Measurements from ENCODE around the gene ZNF274.
A peak's percentile ranks its signal among the peaks of the same experiment; 100 is the strongest.
"Not testable (repeated sequence)": the region's sequence is repeated elsewhere in the genome, so short reads cannot be mapped to it uniquely, and the experiment has no call there.

Gene ZNF274

DNA sequence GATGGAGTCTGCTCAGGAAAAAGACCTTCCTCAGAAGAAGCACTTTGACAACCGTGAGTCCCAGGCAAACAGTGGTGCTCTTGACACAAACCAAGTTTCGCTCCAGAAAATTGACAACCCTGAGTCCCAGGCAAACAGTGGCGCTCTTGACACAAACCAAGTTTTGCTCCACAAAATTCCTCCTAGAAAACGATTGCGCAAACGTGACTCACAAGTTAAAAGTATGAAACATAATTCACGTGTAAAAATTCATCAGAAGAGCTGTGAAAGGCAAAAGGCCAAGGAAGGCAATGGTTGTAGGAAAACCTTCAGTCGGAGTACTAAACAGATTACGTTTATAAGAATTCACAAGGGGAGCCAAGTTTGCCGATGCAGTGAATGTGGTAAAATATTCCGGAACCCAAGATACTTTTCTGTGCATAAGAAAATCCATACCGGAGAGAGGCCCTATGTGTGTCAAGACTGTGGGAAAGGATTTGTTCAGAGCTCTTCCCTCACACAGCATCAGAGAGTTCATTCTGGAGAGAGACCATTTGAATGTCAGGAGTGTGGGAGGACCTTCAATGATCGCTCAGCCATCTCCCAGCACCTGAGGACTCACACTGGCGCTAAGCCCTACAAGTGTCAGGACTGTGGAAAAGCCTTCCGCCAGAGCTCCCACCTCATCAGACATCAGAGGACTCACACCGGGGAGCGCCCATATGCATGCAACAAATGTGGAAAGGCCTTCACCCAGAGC lies 29.6 kb downstream of the ZNF274 start:
- no peak for DNase-seq (ENCODE audit: low read depth)

DNA sequence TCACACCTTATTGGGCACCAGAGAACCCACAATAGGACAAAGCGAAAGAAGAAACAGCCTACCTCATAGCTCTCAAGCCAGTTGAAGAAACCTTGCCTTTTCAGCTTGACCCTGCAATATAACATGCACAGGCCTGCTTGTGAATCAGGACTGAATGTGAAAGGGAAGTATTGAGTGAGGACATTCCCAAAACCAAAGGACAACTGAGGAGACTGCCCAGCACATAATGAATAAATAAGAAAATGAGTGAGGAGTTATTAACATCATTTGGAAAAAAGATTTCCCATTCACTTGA lies 30.2 kb downstream of the ZNF274 start:
- no peak for DNase-seq (ENCODE audit: low read depth)

DNA sequence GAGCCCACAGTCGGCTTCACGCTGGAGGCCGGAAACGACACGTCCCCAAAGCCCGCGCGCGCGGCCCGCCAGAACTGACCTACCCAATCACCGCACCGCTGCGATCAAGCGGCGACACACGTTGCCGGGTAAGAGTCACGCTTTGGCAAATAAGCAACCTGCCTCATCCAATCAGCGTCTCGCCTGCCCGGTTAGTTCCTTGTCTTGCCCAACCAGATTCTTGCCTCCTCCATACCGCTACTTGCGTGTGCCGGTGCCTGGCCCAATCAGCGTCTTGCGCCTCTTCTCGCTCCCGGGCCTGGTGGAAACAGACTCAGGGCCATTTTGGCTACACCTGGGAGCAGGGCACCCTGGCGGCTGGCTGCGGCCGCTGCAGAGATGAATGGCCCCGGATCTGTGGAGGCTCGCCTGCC lies 34.2 kb downstream of the ZNF274 start:
- DNase-seq (ENCODE audit: low read depth): no peak

DNA sequence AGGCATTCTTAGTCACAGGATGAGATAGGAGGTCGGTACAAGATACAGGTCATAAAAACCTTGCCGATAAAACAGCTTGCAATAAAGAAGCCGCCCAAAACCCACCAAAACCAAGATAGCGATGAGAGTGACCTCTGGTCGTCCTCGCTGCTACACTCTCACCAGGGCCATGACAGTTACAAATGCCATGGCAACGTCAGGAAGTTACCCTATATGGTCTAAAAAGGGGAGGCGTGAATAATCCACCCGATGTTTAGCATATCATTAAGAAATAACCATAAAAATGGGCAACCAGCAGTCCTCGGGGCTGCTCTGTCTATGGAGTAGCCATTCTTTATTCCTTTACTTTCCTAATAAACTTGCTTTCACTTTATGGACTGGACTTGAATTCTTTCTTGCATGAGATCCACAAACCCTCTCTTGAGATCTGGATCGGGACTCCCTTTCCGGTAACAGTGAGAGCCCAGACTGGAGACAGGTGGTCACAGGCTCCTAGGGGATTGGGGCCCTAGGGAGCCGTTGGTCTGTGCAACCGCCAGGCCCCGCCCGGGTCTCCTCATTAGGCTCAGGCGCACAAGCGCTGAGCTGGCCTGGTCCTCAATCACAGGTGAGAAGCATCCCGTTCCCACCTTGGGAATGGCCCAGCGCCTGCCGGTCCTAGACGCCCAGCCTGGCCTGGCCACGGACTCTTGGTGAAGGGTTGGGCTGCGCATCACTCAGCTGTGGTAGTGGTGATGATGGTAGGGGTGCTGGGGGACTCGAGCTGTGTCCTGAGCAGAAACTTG lies 34.9 kb downstream of the ZNF274 start:
- DNase-seq (ENCODE audit: low read depth): no peak

DNA sequence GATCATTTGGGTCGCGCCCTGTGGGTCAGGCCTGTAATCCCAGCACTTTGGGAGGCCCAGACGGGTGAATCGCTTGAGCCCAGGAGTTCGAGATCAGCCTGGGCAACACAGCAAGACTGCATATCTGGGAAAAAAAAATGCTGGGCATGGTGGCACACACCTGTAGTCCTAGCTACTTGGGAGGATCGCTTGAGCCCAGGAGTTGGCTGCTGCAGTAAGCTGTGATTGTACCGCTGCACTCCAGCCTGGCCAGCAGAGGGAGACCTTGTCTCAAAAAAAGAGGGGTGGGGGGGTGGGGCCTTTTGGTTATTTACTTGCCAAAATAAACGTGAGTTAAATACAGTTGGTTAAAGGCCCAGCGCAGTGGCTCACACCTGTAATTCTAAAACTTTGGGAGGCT lies 36.0 kb downstream of the ZNF274 start:
- DNase-seq (ENCODE audit: low read depth): no peak

GRCh38 chr19:58227964-58228584 lies 45.2 kb downstream of the ZNF274 start:
- no peak for DNase-seq (ENCODE audit: low read depth)

DNA sequence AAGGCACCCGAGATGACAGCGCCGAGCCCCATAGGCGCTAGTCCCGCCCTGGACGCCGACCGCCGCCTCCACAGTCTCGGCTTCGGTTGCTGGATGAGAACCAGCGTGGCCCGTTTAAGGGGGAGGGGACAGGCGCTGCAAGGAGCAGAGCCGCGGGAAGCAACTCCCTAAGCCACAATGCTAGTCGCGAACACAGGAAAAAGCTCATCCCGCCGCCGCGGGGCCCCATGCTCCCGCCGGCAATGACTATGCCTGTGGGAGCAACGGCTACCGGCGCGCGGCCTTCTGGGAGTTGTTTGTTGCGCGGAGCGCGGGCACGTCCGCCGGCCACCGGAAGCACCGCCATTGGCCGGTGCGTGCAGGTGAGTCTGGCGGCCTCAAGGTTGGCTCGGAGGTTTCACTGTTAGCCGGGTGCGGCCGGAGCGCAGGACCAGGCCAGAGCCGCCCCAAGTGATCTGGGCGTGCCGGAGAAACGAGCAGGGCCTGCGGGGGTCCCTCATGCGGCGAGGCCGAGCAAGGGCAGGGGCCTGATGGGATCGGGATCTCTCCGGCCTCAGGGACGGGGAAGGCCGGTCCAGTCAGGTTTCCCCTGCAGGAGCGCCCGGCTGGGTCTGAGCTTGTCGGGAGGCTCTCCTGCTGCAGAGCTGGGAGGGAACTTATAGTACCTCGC lies 45.9 kb downstream of the ZNF274 start, which contains the start of gene ZNF544:
Gene ZNF544 (plus strand): TSS at position 330 of the 670 bp plus-strand sequence. CDS start 15,110 bp downstream, outside the sequence.
- peak; percentile 40 for DNase-seq (ENCODE audit: low read depth)

- DNase-seq (ENCODE audit: low read depth): no peak
Observed at GRCh38 chr19:58229255-58229639, 46.4 kb downstream of the ZNF274 start.

GRCh38 chr19:58237324-58237723 lies 54.5 kb downstream of the ZNF274 start:
- no peak for DNase-seq (ENCODE audit: low read depth)

DNA sequence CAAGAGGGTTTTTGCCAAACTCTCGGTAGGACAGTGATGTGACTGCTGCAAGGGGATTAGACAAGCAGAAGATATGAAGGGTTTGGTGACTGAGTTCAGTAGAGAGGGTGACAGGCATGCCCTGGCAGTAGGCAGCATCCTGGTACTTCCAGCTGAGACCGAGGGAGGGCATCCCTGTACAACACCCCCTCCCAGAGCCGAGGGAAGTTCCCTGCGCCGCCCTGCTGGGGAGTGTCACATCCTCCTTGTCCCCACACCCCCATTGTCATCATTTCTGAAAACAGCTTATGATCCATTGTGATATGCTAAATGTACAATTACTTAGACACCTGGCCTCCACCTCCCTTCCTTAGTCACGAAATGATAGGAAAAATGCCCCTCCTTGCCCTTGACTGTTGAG lies 60.5 kb downstream of the ZNF274 start:
- no peak for DNase-seq (ENCODE audit: low read depth)

- no peak for DNase-seq (ENCODE audit: low read depth)
Observed at GRCh38 chr19:58248886-58249285, 66.0 kb downstream of the ZNF274 start.

DNA sequence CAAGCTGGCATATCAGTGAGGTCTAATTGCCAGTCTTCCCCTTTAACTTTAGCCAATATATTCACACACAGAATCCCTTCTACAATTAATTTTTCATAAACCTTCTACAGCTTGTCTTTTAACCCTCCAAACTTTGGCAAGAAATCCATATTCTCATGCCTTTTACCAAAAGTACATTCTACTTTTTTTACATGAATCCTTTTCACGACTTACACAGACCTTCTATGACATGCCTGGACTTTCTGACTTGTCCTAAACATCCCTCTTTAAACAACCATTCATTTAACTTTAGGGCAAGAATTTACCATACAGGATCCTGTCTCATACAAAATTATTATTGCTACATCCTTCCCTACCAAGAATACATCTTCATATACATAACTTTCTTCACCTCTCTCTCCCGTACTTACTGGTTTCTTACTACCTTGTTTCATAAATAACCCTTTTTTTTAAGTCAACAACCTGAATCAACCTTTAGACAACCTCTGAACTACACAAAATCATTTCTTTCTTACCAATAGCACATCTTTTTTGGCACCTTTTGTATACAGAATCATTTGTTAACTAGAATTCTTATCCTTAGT lies 69.3 kb downstream of the ZNF274 start:
- DNase-seq (ENCODE audit: low read depth): no peak

DNA sequence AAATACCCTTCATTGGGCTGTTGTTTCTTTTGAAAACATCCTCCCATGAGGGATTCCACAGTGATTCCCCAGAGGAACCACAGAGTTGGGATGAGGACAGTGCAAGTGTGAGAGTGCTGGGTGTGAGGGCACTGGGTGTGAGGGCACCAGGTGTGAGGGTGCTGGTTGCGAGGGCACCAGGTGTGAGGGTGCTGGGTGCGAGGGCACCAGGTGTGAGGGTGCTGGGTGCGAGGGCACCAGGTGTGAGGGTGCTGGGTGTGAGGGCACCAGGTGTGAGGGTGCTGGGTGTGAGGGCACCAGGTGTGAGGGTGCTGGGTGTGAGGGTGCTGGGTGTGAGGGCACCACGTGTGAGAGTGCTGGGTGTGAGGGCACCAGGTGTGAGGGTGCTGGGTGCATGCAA lies 75.4 kb downstream of the ZNF274 start:
- DNase-seq (ENCODE audit: low read depth): not testable (repeated sequence)

DNA sequence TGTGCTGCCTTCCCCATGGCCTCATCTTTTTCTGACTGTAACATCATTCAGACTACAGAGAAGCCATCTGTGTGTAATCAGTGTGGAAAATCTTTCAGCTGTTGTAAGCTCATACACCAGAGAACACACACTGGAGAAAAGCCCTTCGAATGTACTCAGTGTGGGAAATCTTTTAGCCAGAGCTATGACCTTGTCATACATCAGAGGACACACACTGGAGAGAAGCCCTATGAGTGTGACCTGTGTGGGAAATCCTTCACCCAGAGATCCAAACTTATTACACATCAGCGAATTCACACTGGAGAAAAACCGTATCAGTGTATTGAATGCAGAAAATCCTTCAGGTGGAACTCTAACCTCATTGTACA lies 78.7 kb downstream of the ZNF274 start:
- DNase-seq (ENCODE audit: low read depth): no peak

GRCh38 chr19:58261968-58262921 lies 79.4 kb downstream of the ZNF274 start:
- DNase-seq (ENCODE audit: low read depth): no peak

- DNase-seq (ENCODE audit: low read depth): no peak
Observed at GRCh38 chr19:58262922-58263296, 80.0 kb downstream of the ZNF274 start.

All from stimulated activated CD8-positive, alpha-beta memory T cell treated with anti-CD3 and anti-CD28 coated beads, Interleukin-12 subunit alpha, Interleukin-12 subunit beta, amount 100 ng/mL, for 4 hours (primary cell).